GM23248 (cell line): ENCODE data around the gene SPDYC.

ENCODE experiments used
- EZH2 ChIP-seq: fragments of 200-600 bp; sonication (generic); IDR thresholded peaks from 2 replicates; pipeline ENCODE4 v1.6.1; 2018; ENCODE audit warnings: antibody characterized with exemption, mild to moderate bottlenecking; ENCODE audit not compliant: insufficient read depth, poor library complexity, severe bottlenecking
- EZH2phosphoT487 ChIP-seq: fragments of 200-600 bp; sonication (generic); IDR thresholded peaks from 2 replicates; pipeline ENCODE4 v1.6.1; 2018; ENCODE audit warnings: antibody characterized with exemption, moderate library complexity, mild to moderate bottlenecking, low read depth; ENCODE audit not compliant: insufficient read depth

DNA sequence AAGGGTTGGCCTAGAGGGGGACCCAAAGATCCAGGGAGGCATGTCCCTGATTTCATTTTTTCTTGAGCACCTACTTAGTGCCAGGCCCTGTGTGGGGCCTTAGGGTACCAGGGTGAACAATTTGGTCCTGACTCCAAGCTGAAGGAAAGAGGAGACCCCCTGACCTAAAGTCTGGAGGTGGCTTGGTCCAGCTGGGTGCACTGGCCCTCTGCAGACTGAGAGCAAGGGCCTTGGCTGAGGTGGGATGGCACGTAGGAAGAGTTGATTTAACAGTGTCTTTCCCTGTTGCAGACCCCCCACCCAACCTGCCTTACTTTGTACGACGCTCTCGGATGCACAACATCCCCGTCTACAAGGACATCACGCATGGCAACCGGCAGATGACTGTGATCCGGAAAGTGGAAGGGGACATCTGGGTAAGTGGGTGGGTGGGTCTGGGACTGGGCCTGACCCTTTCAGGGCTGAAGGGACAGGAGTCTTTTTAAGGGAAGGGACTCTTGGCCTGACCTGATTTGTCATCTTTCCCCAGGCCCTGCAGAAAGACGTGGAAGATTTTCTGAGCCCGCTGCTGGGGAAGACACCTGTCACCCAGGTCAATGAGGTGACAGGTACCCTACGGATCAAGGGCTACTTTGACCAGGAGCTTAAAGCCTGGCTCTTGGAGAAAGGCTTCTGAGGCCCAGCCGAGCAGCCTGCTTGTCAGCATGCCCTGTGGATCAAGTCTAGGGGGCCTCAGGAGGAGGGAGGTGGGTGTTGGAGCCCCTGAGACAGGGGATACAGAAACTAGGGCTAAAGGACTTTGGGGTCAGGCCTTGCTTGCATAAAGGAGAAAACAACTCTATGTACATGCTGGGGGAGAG lies 44.6 kb upstream of the SPDYC start:
- no peak for TF ChIP-seq EZH2phosphoT487
- no peak for TF ChIP-seq EZH2
